T-helper 1 cell (primary cell): Measurements from ENCODE around the gene RRP8.

Source experiments
- DNase-seq, 5 donors: peaks; one replicate each; pipeline ENCODE4 v3.0.0-alpha.2; 2012 to 2020
- total RNA-seq, 4 donors: gene quantifications; one replicate each; lab custom pipeline; 2026; lab: John Stamatoyannopoulos, UW

RRP8 gene
- total RNA-seq, result 30.1 to 57.8 (median 39.4) reads per million in 4 donors

DNA sequence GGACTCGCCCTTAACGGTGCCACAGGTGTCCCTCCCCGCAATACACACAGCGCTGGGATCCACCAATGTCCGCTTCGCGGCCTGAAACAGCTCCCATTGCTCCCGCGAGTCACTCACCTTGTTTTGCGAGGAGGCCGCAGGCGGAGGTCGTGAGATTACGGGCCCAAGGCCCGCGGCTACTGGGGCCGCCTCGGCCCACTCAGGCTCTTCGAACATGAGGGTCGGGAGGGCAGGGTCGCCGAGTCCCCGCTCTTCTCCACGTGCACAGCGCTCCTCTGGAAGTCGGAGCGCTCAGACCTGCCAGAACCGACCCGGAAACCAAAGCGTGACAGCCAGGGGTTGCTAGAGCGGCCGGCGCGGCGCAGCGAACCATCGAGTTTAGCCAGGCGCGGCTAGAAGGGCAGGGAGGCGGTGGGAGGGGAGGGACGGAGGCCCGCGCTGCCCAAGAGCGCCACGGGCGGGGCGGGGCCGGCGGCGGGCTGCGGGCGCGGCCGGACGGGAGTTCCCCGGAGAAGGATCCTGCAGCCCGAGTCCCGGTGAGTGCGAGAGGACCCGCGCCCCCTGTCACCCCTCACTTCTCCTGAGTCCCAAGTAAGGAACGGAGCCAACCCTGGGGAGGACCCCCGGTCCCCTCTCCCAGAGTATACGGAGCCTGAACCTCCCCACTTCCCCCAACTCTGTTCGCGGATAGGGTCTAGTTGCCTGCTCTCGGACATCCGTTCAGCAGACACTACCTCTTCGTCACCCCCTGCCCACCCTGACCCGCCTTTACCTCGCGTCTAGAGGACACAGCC lies at the start of gene RRP8, which contains the start of gene ILK:
Gene RRP8, minus strand, starts transcription at position 330 of the 794 bp plus-strand sequence. Its CDS starts 114 bp downstream, at position 216.
Gene ILK, plus strand, starts transcription at position 488 of the 794 bp plus-strand sequence. CDS start 498 bp downstream, outside the sequence.
- DNase-seq, result peak; percentile 69 to 91 (median 76)

DNA sequence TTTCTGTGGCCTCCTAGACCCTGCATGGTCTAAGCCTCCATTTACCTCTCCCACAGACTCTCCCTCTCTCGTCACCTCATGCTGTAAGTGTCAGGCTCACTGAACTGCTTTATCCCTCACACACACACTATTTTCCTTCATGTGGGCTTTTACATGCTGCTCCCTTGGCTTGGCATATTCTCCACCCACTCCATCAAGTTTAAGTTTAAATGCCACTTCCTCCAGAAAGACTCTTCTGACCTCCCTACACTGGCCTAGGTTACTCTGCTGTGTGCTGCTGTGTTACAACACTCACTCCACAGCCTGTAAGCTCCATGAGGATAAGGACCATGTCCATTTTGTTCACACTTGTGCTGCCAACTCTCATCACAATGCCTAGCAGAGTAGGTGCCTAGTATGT lies 49.7 kb upstream of the RRP8 start:
- no peak for DNase-seq

DNA sequence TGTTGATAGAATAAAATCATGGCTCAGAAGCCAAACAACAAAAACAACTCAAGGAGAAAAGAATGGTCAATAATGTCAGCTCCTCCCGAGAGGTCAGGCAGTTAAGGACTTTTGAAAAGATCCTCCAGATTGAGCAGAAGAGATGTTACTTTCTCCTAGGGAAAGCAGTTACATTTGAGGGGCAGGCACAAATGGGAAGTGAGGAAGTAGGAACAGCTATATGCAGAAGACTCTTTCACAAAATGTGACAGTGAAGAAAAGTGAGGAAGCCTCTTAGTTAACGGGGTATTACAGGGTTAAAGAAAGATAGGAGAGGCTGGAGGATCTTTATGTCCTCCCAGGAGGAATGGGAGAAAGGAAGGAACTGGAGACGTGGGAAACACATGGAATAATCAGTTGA lies 48.8 kb upstream of the RRP8 start:
- DNase-seq, result no peak

DNA sequence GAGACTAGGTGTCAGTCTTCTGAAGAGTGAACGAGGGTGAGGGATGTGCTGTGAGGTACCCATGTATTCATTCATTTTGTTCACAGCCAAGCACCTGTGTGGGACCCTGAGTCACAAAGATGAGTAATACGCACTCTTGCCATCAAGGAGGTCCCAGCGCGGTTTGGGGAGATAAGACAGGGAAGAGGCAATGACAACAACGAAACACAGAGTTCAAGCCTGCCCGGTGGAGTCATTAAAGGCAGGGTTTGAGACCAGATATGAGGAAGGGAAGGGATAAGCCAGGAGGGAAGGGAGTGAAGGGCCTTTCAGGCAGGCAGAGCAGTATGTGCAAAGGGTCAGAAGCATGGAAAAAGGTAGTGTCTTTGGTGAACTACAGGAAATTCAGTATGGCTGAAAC lies 47.6 kb upstream of the RRP8 start:
- DNase-seq, result no peak

DNA sequence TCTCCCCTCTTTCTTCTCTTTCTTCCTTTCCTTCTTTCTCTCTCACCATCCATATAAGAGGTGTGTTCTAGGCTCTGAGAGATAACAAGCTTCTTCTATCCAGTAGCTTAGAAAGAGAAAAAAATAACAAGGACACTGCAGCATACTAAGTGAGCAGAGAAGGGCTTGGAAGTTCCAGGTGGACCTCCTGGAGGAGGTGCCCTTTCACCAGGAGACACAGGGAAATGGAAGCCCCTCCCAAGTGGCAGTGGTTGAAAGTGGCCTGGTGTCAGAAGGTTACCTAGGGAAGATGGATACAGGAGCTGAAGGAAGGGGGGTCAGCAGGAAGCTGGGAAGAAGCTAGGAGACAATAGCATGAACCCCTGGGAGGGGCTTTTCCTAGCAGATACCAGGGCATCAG lies 46.7 kb upstream of the RRP8 start:
- no peak for DNase-seq

DNA sequence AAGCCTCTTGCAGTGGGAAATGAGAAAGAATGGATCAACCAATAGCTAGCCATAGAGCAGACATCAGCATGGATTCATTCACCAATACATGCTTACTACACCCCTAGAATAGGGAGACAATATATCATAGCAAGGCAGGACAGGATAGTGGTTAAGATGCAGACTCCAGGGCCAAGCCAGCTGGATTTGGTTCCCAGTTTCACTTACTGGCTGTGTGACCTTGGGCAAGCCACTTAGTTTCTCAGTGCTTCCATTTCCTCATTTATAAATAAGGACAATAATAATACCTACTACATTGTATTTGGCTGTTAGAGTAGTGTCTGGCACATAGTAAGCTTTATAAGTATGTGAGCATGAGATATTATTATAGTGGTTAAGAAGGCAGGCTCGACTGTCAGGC lies 45.1 kb upstream of the RRP8 start:
- no peak for DNase-seq

DNA sequence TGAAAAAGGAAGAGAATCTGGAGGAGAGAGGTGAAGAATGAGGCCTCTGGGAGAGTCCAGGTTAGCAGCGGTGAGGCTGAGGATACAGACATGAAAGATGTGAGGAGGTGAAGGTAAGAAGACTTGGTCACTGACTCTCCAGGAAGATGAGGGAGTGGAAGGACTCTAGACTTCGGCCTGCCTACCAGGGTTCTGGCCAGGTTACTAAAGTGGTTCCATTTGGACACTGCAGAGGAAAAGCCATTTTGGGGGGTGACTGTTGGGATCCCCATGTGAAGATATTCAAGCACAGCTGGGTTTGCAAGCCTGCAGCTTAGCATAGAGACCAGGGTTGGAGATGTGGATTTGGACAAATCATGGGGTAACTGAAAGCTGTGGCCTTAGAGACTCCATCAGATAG lies 44.4 kb upstream of the RRP8 start:
- DNase-seq, result no peak

DNA sequence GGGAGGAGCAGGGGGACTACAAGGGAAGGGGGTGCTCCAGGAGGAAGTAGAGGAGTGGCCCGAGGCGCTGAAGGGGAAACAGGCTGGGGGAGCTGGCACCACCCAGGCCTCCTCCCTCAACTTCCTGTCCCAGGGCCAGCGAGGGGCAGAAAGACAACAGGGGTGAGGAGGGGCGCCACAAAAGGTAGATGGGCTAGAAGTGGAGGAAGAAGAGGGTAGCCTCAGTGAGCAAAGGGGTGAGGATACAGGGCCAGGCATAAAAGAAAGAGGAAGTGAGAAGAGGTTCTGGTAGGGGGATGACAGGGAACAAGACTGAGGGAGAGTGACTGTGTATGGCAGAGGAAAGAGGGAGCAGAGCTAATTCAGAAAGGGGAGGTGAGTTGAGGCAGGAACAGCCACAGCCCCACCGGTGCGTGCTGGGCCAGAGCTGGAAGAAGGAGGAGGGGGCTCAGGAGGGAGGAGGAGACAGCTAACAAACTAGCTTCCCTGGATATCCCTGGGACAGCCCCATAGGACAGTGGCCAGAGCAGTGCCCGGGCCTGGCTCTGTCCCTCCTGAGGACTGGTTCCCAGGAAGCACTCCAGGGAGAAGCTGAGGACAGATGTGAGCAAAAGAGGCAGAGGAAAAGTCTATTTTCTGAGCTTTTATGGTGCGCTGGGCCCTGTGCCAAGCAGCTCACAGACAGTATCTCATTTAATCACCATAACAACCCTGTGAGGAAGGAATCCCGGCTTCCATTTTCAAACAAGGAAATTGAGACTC lies 43.7 kb upstream of the RRP8 start:
- peak in 1 of 5 donors; percentile 28 for DNase-seq

DNA sequence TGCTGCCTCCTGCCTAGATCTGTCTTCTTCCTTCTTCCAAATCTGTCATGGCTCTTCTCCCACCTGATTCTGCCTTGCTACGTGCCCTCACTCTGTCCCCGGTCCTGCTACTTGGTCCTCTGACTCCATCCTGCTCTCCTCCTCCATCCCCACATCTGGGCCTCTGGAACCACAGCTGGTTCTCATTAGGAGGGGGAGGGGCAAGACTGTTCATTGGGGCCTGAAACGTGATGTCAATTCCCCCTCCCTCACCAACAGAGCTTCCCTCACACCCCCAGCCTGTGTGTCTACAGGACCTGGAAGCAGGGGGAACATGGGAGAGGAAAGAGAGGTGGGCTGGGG lies 43.1 kb upstream of the RRP8 start:
- no peak for DNase-seq

DNA sequence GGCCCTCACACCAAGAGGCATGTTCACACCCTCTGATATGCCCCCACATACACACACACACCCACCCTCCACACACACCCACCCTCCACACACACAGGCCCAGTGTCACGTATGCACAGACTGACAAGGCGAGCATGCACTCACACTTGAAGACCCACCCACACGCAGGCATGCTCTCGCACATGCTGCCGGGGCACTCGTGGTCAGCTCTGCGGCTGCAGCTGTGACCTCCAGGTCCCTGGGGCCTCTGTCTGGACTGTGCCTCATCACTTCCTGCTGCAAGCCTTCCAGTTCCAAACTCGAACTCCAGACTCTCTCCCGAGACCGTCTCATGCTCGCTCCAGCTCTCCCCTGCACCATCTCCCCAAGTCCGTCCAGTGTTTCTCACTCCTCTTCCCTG lies 42.7 kb upstream of the RRP8 start:
- no peak for DNase-seq

DNA sequence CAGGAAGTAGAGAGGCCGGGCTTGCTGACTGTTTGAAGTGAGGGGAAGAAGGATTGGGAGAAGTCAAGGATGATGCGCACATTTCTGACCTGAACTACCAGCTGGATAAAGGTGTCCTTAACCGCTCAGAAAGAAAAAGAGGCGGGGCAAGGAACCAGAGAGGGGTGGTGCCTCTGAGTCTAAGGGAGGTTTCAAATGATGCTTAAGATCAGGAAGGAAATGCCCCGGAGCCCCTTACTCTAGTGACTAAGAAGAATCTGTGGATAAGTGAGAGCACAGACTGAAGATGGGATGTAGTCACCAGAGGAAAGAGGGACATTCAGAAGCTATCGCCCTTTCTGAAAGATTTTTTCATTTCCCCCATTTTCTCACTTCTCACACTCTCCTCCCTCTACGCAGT lies 39.5 kb upstream of the RRP8 start:
- no peak for DNase-seq

DNA sequence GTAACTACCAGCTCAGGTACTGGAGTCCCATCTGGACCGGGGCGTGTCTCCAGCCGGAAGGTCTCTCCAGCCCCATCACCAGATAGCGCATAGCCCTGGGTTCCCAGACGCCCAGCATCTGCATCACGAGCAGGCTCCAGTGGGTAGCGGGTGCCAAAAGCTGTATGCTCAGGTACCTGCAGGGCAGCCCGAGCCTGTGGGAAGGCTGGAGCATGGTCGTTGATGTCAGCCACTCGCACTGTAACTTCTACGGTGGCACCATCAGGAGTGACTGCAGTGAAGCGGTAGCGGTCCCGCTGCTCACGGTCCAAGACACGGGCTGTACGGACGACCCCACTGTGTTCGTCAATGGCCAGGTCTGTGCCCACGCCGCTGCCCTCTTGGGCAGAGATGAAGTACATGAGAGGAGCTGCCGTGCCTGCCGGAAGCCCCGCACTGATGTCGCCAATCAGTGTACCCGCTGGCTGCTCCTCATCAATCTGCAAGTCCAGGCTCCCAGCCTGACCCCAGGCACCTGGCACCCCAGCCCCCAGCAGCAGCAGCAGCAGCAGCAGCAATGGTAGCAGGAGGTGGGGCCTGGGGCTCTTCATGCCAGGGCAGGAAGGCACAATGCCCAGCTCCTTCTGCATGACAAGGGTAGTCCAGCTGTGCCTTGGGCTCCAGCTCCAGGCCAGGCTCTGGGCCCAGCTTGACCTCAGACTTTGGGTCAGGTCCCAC lies 37.7 kb upstream of the RRP8 start:
- DNase-seq, result no peak

DNA sequence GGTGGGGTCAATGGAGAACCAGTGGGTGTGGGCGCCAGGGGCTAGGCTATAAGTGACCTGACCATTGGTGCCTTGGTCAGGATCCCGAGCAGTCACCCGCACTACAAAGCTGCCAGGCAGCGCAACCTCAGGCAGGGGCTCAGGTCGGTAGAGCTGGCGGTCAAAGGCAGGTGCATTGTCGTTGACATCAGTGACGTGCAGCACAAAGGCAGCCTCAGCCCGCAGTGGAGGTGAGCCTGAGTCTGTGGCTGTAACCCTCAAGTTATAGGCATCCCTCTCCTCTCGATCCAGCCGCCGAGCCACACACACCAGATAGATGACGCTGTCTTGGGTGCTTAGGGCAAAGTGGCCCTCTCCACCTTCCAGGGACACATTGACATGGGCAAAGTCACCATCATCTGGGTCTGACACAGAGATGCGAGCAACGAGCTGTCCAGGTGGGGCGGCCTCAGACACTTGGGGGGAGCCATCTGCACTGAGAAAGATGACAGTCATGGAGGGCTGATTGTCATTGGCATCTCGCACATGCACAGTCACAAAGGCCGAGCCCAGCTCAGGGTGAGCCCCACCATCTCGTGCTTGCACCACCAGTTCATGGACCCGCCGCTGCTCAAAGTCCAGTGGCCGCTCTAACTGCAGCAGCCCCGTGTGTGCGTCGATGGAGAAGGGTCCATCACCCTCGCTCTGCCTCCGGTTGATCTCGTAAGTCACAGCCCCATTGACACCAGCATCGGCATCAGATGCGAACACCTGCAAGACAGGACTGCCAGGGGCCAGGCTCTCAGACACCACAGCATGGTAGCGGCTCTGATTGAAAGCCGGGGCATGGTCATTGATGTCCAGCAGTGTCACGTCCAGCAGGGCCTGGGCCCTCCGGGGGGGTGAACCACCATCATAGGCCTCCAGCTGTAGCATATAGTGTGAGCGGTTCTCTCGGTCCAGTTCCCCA lies 36.9 kb upstream of the RRP8 start:
- DNase-seq, result no peak

DNA sequence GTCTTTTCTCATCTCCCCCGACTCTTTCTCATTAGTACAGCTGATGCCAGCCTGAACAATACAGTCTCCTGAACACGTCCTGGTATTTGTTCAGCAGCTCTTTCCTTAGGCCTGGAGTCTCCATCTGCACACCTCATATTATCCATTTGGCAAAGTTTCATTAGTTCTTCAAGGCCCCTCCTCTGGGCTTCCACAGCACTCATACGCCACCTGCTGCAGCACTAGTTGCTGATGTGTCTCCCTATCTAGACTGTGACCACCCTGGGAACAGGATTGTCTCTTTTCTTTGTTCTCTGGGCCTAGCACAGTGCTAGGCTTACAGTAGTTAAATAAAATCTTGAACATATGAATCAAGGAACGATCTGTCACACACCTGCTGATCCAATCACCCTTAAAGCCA lies 35.0 kb upstream of the RRP8 start:
- no peak for DNase-seq

DNA sequence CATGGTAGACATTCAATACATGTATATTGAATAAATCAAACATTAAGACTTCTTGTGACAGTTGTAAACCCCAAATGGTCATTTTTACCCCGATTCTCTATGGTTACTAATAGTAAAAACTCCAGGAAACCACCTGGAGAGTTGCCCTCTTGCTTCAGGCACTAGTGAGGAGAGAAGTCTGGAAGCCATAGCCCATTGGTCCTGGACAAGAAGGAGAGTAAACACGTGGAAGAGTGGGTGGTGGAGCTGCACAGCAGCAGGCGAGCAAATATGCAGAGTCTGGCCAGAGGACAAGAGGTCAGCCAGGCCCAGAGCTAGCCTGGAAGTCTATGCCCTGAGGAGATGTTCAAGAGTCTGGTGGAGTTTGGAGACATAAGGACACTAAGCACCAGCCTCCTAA lies 34.5 kb upstream of the RRP8 start:
- DNase-seq, result no peak

DNA sequence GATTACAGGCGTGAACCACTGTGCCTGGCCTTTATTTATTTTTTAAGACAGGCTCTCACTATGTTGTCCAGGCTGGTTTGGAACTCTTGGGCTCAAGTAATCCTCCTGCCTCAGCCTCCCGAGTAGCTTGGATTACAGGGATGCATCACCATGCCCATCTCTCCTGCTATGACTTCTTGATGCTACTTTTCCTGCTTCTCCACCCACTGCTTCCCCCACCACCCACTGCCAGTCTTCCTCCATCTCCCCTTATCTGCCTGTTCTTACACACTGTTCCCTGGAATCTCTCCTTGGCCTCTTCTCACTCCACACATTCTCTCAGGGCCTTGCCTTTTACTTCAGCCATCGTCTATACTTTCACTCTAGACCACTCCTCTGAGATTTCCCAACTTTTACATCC lies 33.1 kb upstream of the RRP8 start:
- no peak for DNase-seq

DNA sequence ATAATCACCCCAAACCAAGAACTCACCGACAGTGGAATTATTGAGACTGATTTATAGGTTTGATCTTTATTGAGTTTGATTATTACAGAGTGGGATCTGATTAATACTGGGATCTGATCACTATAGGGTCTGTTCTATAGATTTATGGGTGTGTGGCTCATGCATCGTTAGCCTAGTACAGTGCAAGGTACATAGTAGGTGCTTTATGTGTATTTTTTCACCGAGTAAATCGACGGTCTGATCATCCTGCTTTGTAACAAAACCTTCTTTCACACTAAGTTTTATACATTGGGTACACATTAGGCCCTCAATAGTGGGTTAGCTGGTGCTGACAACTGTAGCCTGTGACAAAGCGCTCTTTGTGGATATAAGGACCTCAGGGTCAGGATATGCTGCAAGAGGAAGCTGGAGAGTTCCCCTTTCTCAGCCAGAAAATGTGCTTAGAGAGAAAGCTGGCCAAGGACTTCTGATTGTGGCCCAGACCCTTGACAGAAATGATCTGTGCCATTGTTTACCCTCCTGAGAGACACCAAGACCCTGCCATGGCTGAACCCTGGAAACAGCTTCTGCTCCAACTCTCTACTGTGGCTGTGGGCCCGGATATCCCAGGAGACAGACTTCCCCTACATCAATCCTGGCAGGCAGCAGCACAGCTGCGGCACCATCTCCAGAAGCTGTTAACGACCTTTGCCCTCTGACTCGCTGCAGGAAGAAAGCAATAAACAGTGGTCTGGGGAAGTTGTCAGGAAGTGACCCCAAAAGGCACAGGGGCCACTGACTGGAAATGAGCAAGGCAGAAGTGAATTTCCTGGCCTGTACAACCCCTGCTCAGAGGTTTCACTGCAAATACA lies 31.9 kb upstream of the RRP8 start:
- DNase-seq, result no peak

DNA sequence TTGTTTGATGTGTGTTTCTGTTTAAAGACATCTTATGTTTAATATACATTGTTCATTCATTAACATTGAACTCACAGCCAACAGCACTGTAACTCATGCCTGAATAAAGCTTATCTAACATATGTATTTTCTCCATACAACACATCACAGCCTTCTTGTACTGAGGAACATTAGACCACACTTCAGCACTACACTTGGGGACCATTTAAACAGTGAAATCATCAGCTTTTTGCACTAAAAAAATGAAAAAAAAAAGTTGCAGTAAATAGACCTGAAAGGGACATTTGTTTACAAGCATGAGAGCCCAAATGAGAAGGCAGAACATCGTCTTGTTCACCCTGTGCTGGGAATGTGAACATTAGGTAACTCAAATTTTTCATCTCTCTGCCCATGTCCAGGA lies 31.1 kb upstream of the RRP8 start:
- no peak for DNase-seq

DNA sequence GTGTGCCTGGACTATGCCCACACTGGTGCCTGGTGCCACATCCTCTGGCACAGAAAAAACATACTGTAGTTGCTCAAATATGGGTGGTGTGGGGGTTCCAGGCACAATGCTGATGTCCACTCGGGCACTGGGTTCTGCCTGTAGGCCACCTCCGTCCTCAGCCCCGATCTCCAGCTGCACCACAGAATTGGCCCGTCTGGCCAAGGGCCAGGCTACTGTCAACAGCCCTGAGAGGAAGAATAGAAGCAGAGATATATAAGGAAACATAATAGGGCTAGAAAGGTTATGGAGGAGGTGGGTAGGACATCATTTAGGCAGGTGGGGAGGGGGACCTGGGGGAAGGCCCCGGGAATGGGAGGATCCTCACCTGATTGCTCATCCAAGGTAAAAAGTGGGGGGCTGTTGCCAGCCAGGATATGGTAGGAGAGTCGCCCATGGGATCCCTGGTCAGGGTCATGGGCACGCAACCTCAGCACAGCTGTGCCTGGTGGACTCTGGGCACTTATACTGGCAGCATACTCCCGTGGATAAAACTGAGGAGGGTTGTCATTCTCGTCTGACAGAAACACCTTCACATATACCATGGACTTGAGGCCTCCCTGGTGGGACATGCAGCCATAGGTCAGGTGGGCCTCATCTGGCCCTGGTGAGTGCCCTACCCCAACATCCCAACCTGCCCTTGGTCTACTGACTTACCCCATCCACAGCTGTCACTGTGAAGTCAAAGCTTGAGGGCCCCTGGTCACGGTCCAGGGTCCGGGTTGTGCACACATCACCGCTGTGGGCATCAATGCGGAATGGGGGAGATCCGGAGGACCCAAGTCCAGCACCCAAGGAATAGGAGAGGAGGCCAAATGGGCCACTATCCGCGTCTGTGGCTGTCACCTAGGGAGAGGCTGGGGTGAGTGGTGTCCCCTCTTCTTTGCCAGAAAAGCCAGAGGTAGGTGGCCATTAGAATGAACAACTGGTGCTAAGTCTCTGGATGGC lies 30.3 kb upstream of the RRP8 start:
- no peak for DNase-seq
